VCaP (cell line): ENCODE data around the gene ADGRD2.

Source experiments
- H3K27ac ChIP-seq: fragments of 450-650 bp; 2 replicates; pipeline ENCODE4 v1.5.1; 2017
- TF ChIP-seq, protein P1 (sequence below): fragments of 450-650 bp; conservative IDR thresholded peaks from 2 replicates; pipeline ENCODE4 v1.5.1; 2017; ENCODE audit warnings: mild to moderate bottlenecking, moderate library complexity

ADGRD2 gene

GRCh38 chr9:124453586-124454191 is 3.4 kb downstream of the ADGRD2 start:
- TF ChIP-seq, protein P1, sequence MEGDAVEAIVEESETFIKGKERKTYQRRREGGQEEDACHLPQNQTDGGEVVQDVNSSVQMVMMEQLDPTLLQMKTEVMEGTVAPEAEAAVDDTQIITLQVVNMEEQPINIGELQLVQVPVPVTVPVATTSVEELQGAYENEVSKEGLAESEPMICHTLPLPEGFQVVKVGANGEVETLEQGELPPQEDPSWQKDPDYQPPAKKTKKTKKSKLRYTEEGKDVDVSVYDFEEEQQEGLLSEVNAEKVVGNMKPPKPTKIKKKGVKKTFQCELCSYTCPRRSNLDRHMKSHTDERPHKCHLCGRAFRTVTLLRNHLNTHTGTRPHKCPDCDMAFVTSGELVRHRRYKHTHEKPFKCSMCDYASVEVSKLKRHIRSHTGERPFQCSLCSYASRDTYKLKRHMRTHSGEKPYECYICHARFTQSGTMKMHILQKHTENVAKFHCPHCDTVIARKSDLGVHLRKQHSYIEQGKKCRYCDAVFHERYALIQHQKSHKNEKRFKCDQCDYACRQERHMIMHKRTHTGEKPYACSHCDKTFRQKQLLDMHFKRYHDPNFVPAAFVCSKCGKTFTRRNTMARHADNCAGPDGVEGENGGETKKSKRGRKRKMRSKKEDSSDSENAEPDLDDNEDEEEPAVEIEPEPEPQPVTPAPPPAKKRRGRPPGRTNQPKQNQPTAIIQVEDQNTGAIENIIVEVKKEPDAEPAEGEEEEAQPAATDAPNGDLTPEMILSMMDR = no peak
- H3K27ac ChIP-seq = no peak overlapping the region; the same call in 1 of the 2 replicates

- no peak overlapping the region for H3K27ac ChIP-seq
- TF ChIP-seq, protein P1 = no peak
Measured at GRCh38 chr9:124454296-124454695, 4.0 kb downstream of the ADGRD2 start.

GRCh38 chr9:124454791-124455443 is 4.7 kb downstream of the ADGRD2 start:
- H3K27ac ChIP-seq = no peak overlapping the region
- TF ChIP-seq, protein P1 = no peak

- TF ChIP-seq, protein P1 = no peak
- H3K27ac ChIP-seq = no peak overlapping the region
Measured at GRCh38 chr9:124455820-124456219, 5.6 kb downstream of the ADGRD2 start.

DNA sequence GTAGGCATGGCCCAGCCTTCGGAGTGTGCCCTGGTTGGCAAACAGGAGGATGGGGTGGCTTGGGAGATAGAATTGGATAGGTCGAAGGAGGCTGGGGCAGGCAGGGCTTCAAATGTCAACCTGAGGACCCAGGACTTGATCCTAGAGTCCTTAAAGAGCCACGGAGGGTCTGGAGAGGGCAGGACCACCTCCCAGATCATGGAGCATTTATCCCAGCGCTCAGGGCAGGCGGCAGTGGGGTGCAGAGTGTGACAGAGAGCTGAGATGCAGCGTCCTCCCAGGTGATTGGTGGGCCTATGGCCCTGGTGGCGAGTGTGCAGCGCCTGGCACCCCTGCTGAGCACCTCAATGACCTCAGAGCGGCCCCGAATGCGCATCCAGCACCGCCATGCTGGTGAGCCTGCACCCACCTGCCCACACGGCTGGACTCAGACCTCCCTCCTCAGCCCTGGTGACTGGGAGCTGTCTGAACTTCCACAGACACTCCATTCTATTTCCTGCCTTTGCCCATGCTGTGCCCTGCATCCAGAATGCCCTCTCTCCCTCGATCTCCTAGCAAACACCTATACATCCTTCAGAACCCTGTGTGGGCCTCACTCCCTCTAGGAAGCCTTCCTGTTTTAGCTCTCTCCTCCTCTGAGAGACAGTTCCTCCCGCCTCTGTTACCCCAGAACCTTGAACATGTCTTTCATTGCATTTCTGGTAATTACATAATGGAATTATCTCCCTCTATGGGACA is 6.3 kb downstream of the ADGRD2 start:
- TF ChIP-seq, protein P1 = no peak

DNA sequence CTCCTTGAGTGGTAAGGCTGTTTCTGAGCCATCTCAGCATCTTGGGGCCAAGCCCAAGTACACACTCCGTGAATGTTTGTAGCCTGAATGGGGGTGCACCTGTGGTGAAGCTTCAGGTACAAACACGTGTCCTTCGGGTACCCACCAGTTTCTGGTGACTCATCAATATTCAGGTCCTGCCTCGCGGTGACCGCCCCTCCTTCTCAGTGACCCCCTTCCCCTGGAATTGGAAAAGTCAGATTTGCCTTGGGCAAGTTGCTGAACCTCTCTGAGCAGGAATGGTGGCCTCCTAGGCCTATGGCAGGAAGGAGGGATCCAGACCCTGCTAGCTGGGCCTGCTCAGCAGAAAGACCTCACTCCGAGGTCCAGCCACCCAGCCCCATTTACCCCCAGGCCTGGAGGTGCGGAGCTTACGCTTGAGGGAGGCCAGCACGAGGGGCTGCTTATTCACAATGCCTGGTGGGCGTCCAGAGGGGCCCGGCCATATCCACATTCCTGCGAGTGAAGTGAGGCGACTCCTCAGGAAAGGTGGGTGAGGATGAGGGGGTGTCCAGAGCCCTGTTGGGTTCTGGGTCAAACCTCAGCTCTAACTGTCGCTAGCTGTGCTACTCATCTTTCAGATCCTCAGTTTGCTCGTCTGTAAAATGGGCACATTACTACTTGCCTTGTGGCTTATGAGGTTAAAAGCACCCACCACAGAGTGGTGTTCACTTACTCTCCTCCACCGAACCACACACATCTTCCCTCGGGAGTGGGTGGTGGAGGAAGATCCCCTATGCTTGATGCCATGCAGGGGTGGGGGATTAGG is 7.0 kb downstream of the ADGRD2 start:
- TF ChIP-seq, protein P1 = no peak

More for the DNA sequence above, 6.3 kb downstream of the ADGRD2 start:
- no peak overlapping the region for H3K27ac ChIP-seq

More for the DNA sequence above, 7.0 kb downstream of the ADGRD2 start:
- H3K27ac ChIP-seq = no peak overlapping the region
